Measurements from ENCODE around the gene ZFX.
A peak's percentile ranks its signal among the peaks of the same experiment; 100 is the strongest.

The ZFX gene

DNA sequence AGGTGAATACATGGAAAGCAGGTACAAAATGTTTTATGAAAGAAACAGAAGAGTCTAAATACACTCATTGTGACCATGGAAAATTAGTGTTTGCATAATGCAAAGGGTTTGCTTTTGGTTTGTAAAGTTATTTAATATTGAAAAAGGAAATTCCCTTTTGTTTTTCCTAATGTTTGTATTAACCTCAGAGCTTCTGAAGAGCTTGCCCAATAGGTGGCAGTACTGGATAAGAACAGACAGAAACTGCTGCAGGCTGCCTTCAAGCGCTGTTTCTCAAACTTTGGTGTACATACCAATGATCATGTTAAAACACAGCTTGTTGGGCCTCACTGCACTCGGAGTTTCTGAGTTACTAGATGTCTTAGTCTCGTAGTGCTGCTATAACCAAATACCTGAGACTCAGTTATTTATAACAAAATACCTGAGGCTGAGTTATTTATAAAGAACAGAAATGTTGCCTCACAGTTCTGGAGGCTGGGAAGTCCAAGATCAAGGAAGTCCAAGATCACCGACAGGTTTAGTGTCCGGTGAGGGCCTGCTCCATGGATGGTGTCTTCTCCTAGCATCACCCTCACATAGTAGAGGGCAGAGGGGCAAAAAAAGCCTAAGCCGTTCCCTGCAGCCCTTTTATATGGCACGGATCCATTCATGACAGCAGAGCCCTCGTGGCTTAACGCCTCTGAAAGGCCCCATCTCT is 110.2 kb downstream of the ZFX start:
- TF ChIP-seq SPI1 (IDR thresholded peaks at IDR 0.05; ENCODE audit: borderline replicate concordance, low read depth) (no peak), CTCF (IDR thresholded peaks at IDR 0.05; ENCODE audit: insufficient read depth, low read length) (peak; percentile 23)
- no peaks in the 10 kb centered on the region for H3K27me3 ChIP-seq (ENCODE audit: insufficient read depth, poor library complexity, severe bottlenecking)
- no peak overlapping the region for H3K27ac ChIP-seq (replicated peaks)
- H3K4me3 ChIP-seq (replicated peaks; ENCODE audit: insufficient read depth, low read length) = no peak overlapping the region
- peak in 1 of 2 experiments; percentile 62 for DNase-seq (ENCODE audit: low read depth in 1 of 2, low spot score in 1 of 2)

- Histone ChIP-seq H3K27me3 (ENCODE audit: insufficient read depth, poor library complexity, severe bottlenecking) (no peaks in the 10 kb centered on the region), H3K27ac (replicated peaks) (peak overlapping the region; percentile 48; the same call in 1 of the 2 replicates), H3K4me3 (replicated peaks; ENCODE audit: insufficient read depth, low read length) (no peak overlapping the region)
- TF ChIP-seq GABPA (IDR thresholded peaks at IDR 0.05; ENCODE audit: low read depth) = peak; percentile 45; the same call in 1 of the 2 replicates
- TF ChIP-seq SPI1 (IDR thresholded peaks at IDR 0.05; ENCODE audit: borderline replicate concordance, low read depth) = peak; percentile 92
- TF ChIP-seq CTCF (IDR thresholded peaks at IDR 0.05; ENCODE audit: insufficient read depth, low read length) = no peak
- TF ChIP-seq REST (IDR thresholded peaks at IDR 0.05; ENCODE audit: insufficient replicate concordance, low read depth) = no peak
- no peak for TF ChIP-seq POLR2AphosphoS5 (IDR thresholded peaks at IDR 0.05; ENCODE audit: low read depth)
- peak; percentile 32 to 82 for DNase-seq (ENCODE audit: low read depth in 1 of 2, low spot score in 1 of 2)
Observed at GRCh38 chrX:24260842-24261550, 111.5 kb downstream of the ZFX start.

DNA sequence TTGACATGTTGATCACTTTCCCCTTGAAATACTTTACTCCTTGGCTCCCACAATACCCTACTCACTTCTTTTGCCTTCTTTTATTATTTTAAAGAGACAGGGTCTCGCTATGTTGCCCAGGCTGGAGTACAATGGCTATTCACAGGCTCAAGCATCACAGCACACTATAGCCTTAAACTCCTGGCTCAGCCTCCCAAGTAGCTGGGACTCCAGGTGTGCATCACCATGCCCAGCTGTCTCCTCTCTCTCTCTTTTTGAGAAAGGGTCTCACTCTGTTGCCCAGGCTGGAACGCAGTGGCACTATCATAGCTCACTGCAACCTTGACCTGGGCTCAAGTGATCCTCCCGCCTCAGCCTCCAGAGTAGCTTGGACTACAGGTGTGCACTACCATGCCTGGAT is 112.8 kb downstream of the ZFX start:
- no peak overlapping the region for H3K27ac ChIP-seq (replicated peaks)
- no peak for DNase-seq (ENCODE audit: low read depth in 1 of 2, low spot score in 1 of 2)
- H3K4me3 ChIP-seq (replicated peaks; ENCODE audit: insufficient read depth, low read length) = no peak overlapping the region
- TF ChIP-seq POLR2AphosphoS5 (IDR thresholded peaks at IDR 0.05; ENCODE audit: low read depth) = no peak
- no peak for TF ChIP-seq REST (IDR thresholded peaks at IDR 0.05; ENCODE audit: insufficient replicate concordance, low read depth)
- no peak for TF ChIP-seq SPI1 (IDR thresholded peaks at IDR 0.05; ENCODE audit: borderline replicate concordance, low read depth)
- TF ChIP-seq CTCF (IDR thresholded peaks at IDR 0.05; ENCODE audit: insufficient read depth, low read length) = no peak
- TF ChIP-seq GABPA (IDR thresholded peaks at IDR 0.05; ENCODE audit: low read depth) = no peak
- H3K27me3 ChIP-seq (ENCODE audit: insufficient read depth, poor library complexity, severe bottlenecking) = no peaks in the 10 kb centered on the region

Data from HL-60 (cell line).